GM23338 (cell line): Measurements from ENCODE around the gene MAPKBP1. TPM values are rescaled to one million over a fixed set of nuclear protein-coding genes. Genes with fewer than 3 reads are reported as not detected.

Experiments
- ATAC-seq: fragments of 200-7000 bp; cut with Tn5 transposase; 3 replicates; pipeline ENCODE4 v1.9.1; 2020
- DNase-seq: peaks from one replicate; pipeline ENCODE4 v3.0.0-alpha.2; 2015; ENCODE audit warnings: low spot score
- H2AFZ ChIP-seq: fragments of 200-600 bp; sonication (generic); 2 replicates; pipeline ENCODE4 v1.8.0; 2016; ENCODE audit warnings: antibody characterized with exemption, mild to moderate bottlenecking, moderate library complexity
- H3F3A ChIP-seq: fragments of 200-600 bp; sonication (generic); replicated peaks from 2 replicates; pipeline ENCODE4 v1.8.0; 2017; ENCODE audit warnings: antibody characterized with exemption, mixed run types, low read depth
- H3K27ac ChIP-seq: fragments of 200-600 bp; sonication (generic); 2 replicates; pipeline ENCODE4 v1.6.1; 2016; ENCODE audit warnings: low read depth
- H3K27me3 ChIP-seq: fragments of 200-600 bp; sonication (generic); 2 replicates; pipeline ENCODE4 v1.8.0; 2016; ENCODE audit warnings: mild to moderate bottlenecking, mixed run types, moderate library complexity; ENCODE audit not compliant: insufficient read depth
- H3K36me3 ChIP-seq: fragments of 200-600 bp; sonication (generic); 2 replicates; pipeline ENCODE4 v1.8.0; 2016; ENCODE audit warnings: mild to moderate bottlenecking; ENCODE audit not compliant: insufficient read depth
- H3K4me1 ChIP-seq: fragments of 200-600 bp; sonication (generic); 2 replicates; pipeline ENCODE4 v1.8.0; 2016; ENCODE audit warnings: mild to moderate bottlenecking, moderate library complexity; ENCODE audit not compliant: insufficient read depth
- H3K4me2 ChIP-seq: fragments of 200-600 bp; sonication (generic); 2 replicates; pipeline ENCODE4 v1.7.1; 2017; ENCODE audit warnings: mixed run types
- H3K4me3 ChIP-seq: fragments of 200-600 bp; sonication (generic); 2 replicates; pipeline ENCODE4 v1.6.1; 2016; ENCODE audit warnings: mixed run types
- H3K79me2 ChIP-seq: fragments of 200-600 bp; sonication (generic); replicated peaks from 2 replicates; pipeline ENCODE4 v1.8.0; 2017; ENCODE audit warnings: mild to moderate bottlenecking; ENCODE audit not compliant: insufficient read depth
- H3K9me2 ChIP-seq: fragments of 200-600 bp; sonication (generic); 2 replicates; pipeline ENCODE4 v1.8.0; 2017; ENCODE audit not compliant: insufficient read depth
- H4K20me1 ChIP-seq: fragments of 200-600 bp; sonication (generic); replicated peaks from 2 replicates; pipeline ENCODE4 v1.8.0; 2017; ENCODE audit warnings: mild to moderate bottlenecking; ENCODE audit not compliant: insufficient read depth
- H3K27ac Mint-ChIP-seq: 2 replicates; pipeline ENCODE4 v1.8.0; 2020; ENCODE audit warnings: inconsistent platforms, mild to moderate bottlenecking, moderate library complexity, mixed read lengths
- H3K27me3 Mint-ChIP-seq: 3 replicates; pipeline ENCODE4 v1.8.0; 2022; ENCODE audit warnings: low read depth, mild to moderate bottlenecking, moderate library complexity, mixed read lengths, inconsistent platforms; ENCODE audit not compliant: insufficient read depth, poor library complexity
- H3K36me3 Mint-ChIP-seq: 3 replicates; pipeline ENCODE4 v1.8.0; 2021; ENCODE audit warnings: low read depth, mild to moderate bottlenecking, inconsistent platforms, moderate library complexity, mixed read lengths
- H3K4me1 Mint-ChIP-seq: 3 replicates; pipeline ENCODE4 v1.8.0; 2020; ENCODE audit warnings: mild to moderate bottlenecking, inconsistent platforms, mixed read lengths
- H3K4me3 Mint-ChIP-seq: 3 replicates; pipeline ENCODE4 v1.8.0; 2021; ENCODE audit warnings: moderate library complexity, mild to moderate bottlenecking, inconsistent platforms, mixed read lengths
- H3K9me3 Mint-ChIP-seq: 3 replicates; pipeline ENCODE4 v1.8.0; 2020; ENCODE audit warnings: moderate library complexity, mild to moderate bottlenecking, inconsistent platforms, mixed read lengths
- CREB1 ChIP-seq: fragments of 250-450 bp; sonication (Bioruptor Pico); IDR thresholded peaks from 2 replicates; pipeline ENCODE4 v1.5.0; 2020; ENCODE audit warnings: low read depth, mild to moderate bottlenecking, moderate library complexity
- EZH2 ChIP-seq: fragments of 200-600 bp; sonication (generic); IDR thresholded peaks from one replicate; pipeline ENCODE4 v1.8.0; 2017; ENCODE audit warnings: antibody characterized with exemption, mild to moderate bottlenecking, low read depth; ENCODE audit not compliant: unreplicated experiment
- EZH2phosphoT487 ChIP-seq: fragments of 200-600 bp; sonication (generic); IDR thresholded peaks from one replicate; pipeline ENCODE4 v1.8.1; 2018; ENCODE audit warnings: antibody characterized with exemption; ENCODE audit not compliant: unreplicated experiment
- JUNB ChIP-seq: IDR thresholded peaks from one replicate; pipeline ENCODE4 v1.6.1; 2016; ENCODE audit warnings: antibody characterized with exemption; ENCODE audit not compliant: unreplicated experiment
- NANOG ChIP-seq: IDR thresholded peaks from 2 replicates; pipeline ENCODE4 v1.6.1; 2016; ENCODE audit warnings: antibody characterized with exemption, borderline replicate concordance
- POLR2AphosphoS5 ChIP-seq: IDR thresholded peaks from 2 replicates; pipeline ENCODE4 v1.6.1; 2016; ENCODE audit warnings: antibody characterized with exemption, low read depth
- STAT1 ChIP-seq: IDR thresholded peaks from one replicate; pipeline ENCODE4 v1.6.1; 2016; ENCODE audit warnings: antibody characterized with exemption; ENCODE audit not compliant: unreplicated experiment
- ZNF114 ChIP-seq: fragments of 250-450 bp; sonication (Bioruptor Pico); IDR thresholded peaks from 2 replicates; pipeline ENCODE4 v1.5.0; 2020; ENCODE audit warnings: mild to moderate bottlenecking, moderate library complexity
- ZNF331 ChIP-seq: fragments of 250-450 bp; sonication (Bioruptor Pico); IDR thresholded peaks from 2 replicates; pipeline ENCODE4 v1.5.0; 2020; ENCODE audit warnings: low read depth, mild to moderate bottlenecking, moderate library complexity
- polyA plus RNA-seq: library from polyadenylated mRNA; unstranded; fragments of >200 nt; fragmentation: Nextera tagmentation; extraction: Ambion mirVana; gene quantifications from 2 replicates; pipeline ENCODE4 v1.2.1, GENCODE V29; 2016
- total RNA-seq: library from RNA; depleted of rRNA; stranded (reverse); fragments of >200 nt; shearing (Covaris generic); gene quantifications from 2 replicates; pipeline ENCODE4 v1.2.3, GENCODE V29; 2014
- TF ChIP-seq, protein P1 (sequence below), 2 experiments: fragments of 200-600 bp in 1 of 2; sonication (generic) in 1 of 2; conservative IDR thresholded peaks; 2 replicates each; pipeline versions ENCODE4 v1.5.1 to v1.6.1; 2016 to 2017; ENCODE audit warnings: antibody characterized with exemption in 2 of 2, low read depth in 2 of 2, mild to moderate bottlenecking in 2 of 2, moderate library complexity in 1 of 2
- TF ChIP-seq, protein P2 (sequence below): IDR thresholded peaks from one replicate; pipeline ENCODE4 v1.6.1; 2018; ENCODE audit warnings: antibody characterized with exemption; ENCODE audit not compliant: unreplicated experiment

MAPKBP1 gene
- total and polyA plus RNA-seq, 2 experiments from 2014 or later = 1.9 to 8.9 TPM

GRCh38 chr15:41775651-41776050 is 1.4 kb downstream of the MAPKBP1 start (continued):
- no peak for TF ChIP-seq ZNF114 (CRISPR knock-in tag)
- TF ChIP-seq EZH2 = no peak
- no peak for TF ChIP-seq JUNB
- TF ChIP-seq, protein P1, sequence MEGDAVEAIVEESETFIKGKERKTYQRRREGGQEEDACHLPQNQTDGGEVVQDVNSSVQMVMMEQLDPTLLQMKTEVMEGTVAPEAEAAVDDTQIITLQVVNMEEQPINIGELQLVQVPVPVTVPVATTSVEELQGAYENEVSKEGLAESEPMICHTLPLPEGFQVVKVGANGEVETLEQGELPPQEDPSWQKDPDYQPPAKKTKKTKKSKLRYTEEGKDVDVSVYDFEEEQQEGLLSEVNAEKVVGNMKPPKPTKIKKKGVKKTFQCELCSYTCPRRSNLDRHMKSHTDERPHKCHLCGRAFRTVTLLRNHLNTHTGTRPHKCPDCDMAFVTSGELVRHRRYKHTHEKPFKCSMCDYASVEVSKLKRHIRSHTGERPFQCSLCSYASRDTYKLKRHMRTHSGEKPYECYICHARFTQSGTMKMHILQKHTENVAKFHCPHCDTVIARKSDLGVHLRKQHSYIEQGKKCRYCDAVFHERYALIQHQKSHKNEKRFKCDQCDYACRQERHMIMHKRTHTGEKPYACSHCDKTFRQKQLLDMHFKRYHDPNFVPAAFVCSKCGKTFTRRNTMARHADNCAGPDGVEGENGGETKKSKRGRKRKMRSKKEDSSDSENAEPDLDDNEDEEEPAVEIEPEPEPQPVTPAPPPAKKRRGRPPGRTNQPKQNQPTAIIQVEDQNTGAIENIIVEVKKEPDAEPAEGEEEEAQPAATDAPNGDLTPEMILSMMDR (conservative IDR thresholded peaks at IDR 0.05; ENCODE audit: low read depth in 2 of 2) = no peak
- no peak for TF ChIP-seq STAT1
- TF ChIP-seq, protein P2, sequence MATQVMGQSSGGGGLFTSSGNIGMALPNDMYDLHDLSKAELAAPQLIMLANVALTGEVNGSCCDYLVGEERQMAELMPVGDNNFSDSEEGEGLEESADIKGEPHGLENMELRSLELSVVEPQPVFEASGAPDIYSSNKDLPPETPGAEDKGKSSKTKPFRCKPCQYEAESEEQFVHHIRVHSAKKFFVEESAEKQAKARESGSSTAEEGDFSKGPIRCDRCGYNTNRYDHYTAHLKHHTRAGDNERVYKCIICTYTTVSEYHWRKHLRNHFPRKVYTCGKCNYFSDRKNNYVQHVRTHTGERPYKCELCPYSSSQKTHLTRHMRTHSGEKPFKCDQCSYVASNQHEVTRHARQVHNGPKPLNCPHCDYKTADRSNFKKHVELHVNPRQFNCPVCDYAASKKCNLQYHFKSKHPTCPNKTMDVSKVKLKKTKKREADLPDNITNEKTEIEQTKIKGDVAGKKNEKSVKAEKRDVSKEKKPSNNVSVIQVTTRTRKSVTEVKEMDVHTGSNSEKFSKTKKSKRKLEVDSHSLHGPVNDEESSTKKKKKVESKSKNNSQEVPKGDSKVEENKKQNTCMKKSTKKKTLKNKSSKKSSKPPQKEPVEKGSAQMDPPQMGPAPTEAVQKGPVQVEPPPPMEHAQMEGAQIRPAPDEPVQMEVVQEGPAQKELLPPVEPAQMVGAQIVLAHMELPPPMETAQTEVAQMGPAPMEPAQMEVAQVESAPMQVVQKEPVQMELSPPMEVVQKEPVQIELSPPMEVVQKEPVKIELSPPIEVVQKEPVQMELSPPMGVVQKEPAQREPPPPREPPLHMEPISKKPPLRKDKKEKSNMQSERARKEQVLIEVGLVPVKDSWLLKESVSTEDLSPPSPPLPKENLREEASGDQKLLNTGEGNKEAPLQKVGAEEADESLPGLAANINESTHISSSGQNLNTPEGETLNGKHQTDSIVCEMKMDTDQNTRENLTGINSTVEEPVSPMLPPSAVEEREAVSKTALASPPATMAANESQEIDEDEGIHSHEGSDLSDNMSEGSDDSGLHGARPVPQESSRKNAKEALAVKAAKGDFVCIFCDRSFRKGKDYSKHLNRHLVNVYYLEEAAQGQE = no peak
- TF ChIP-seq ZNF331 (CRISPR knock-in tag) = no peak
- TF ChIP-seq NANOG = no peak
- TF ChIP-seq POLR2AphosphoS5 = no peak

DNA sequence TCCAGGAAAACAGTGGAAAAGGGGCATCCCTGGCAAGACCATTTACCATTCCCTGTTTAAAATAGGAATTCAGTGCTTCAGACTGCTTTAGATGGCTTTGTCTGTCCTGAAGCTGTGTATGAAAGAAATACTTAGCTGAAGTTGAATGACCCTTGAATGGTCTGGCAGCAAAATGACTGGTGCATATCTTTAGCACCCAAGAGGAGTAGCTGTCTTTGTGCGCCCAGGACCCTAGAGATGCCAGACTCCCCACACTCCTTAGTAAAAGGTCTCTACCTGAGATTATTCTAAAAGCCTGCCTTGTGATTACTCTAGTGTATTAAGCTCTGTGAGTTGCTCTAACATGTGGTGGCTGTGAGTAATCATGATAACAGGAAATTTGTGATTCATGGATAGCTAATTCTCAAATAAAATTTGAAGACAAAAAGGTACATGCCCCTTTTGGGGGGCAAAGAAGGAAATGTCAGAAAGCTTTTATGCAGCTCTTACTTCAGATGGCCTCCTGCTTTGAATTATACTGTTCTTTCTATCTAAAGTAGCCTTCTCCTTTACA is 3.2 kb downstream of the MAPKBP1 start:
- no peak overlapping the region for H3K27ac Mint-ChIP-seq
- H3K27me3 ChIP-seq = no peaks in the 10 kb centered on the region
- H3K36me3 Mint-ChIP-seq = no peaks in the 10 kb centered on the region
- ATAC-seq (no peak), DNase-seq (no peak)
- H3F3A ChIP-seq = peaks cover 12% of the 10 kb centered on the region
- no peak overlapping the region for H3K27ac ChIP-seq
- no peaks in the 10 kb centered on the region for H3K9me2 ChIP-seq
- H3K4me1 ChIP-seq = peaks cover 31% of the 10 kb centered on the region
- H3K4me1 Mint-ChIP-seq = peaks cover 55% of the 10 kb centered on the region
- H2AFZ ChIP-seq = no peak overlapping the region
- no peak overlapping the region for H3K4me3 ChIP-seq
- H3K36me3 ChIP-seq = no peaks in the 10 kb centered on the region
- H3K4me3 Mint-ChIP-seq = no peak overlapping the region
- no peaks in the 10 kb centered on the region for H3K9me3 Mint-ChIP-seq
- no peaks in the 10 kb centered on the region for H4K20me1 ChIP-seq
- H3K27me3 Mint-ChIP-seq = peaks cover 2% of the 10 kb centered on the region
- H3K4me2 ChIP-seq = no peak overlapping the region
- H3K79me2 ChIP-seq = peaks cover 14% of the 10 kb centered on the region
- TF ChIP-seq POLR2AphosphoS5 = no peak
- TF ChIP-seq EZH2phosphoT487 = no peak
- TF ChIP-seq JUNB = no peak
- TF ChIP-seq STAT1 = no peak
- TF ChIP-seq ZNF331 (CRISPR knock-in tag) = no peak
- TF ChIP-seq, protein P1 (conservative IDR thresholded peaks at IDR 0.05; ENCODE audit: low read depth in 2 of 2) = no peak
- TF ChIP-seq EZH2 = no peak
- no peak for TF ChIP-seq NANOG
- no peak for TF ChIP-seq CREB1
